Cardiac fibroblast (primary cell): ENCODE results near the gene CDH13.

ENCODE experiments used
- DNase-seq, 2 donors: peaks; one replicate each; pipeline versions ENCODE4 v3.0.0 to v3.0.0-alpha.2; 2010; ENCODE audit warnings: low read depth in 2 of 2
- H3K4me3 ChIP-seq, 2 donors: replicated peaks in 1 of 2; 1 replicate in 1 of 2; 2 replicates in 1 of 2; pipeline ENCODE4 v1.5.1; 2011; ENCODE audit warnings: low read depth in 2 of 2, low read length in 2 of 2, mild to moderate bottlenecking in 2 of 2, moderate library complexity in 1 of 2
- TF ChIP-seq, protein P1 (sequence below): IDR thresholded peaks from one replicate; pipeline ENCODE4 v1.5.1; 2011; ENCODE audit warnings: low read depth, mild to moderate bottlenecking, low read length, inconsistent platforms

Gene CDH13

DNA sequence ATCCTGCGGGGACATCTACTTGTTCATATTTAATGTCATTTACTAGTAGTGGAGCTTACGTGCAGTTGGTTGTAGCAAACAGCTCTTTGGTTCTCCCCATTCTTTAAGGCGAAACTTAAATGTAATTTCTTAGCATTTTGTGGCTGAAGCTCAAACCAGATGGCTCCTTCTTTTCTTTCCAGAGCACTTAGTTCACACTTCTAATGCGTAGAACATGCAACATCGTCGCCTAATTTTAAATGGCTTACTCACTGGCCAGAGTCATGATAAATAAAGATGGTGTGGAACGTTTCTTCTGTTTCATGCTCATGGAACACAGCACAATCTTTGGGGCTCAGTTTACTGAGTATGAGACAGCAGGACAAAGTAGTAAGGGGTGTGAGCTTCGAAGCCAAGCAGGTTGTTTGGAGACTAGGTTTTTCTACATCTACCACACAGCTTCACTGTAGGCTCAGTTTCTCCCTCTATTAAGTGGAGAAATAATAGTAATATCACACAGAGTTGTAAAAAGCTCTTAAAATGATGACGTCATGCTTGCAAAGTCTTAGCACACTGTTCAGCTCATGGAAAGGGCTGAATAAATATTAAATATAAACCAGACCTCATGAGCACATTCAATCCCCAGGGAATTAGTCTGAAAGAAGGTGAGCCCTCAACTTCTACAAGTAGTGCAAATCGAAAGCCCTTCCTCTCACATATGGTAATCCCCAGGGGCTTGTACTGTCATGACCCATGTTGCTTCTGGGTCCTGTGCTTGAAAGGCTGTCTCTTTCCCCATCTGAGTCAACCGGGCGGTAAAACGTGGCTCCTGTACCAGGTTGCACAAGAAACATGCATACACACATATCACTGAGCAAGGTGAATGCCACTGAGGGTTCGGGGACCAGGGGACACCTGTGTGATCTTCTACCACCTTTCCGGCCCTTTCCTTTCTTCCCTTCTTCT is 384.3 kb downstream of the CDH13 start:
- peak in 1 of 2 donors; percentile 12 for DNase-seq
- no peak overlapping the region for H3K4me3 ChIP-seq
- TF ChIP-seq, protein P1, sequence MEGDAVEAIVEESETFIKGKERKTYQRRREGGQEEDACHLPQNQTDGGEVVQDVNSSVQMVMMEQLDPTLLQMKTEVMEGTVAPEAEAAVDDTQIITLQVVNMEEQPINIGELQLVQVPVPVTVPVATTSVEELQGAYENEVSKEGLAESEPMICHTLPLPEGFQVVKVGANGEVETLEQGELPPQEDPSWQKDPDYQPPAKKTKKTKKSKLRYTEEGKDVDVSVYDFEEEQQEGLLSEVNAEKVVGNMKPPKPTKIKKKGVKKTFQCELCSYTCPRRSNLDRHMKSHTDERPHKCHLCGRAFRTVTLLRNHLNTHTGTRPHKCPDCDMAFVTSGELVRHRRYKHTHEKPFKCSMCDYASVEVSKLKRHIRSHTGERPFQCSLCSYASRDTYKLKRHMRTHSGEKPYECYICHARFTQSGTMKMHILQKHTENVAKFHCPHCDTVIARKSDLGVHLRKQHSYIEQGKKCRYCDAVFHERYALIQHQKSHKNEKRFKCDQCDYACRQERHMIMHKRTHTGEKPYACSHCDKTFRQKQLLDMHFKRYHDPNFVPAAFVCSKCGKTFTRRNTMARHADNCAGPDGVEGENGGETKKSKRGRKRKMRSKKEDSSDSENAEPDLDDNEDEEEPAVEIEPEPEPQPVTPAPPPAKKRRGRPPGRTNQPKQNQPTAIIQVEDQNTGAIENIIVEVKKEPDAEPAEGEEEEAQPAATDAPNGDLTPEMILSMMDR, result no peak

DNA sequence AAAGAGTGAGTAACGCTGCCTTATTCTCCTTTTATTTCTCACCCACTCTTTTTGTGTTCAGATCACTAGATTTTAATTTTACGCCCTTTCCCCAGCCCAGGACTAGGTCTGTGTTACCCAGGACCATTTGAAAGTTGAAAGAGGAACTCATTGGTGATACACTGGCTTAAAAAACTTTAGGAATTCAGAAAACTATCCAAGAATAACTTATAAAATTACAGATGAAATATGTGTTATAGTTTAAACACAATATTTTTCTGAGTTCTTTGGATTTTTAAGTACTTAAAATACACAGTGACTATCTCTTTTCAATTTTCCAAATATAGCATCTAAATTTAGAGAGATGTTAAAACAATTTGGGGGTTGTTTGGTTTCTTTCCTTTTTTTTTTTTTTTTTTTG is 385.2 kb downstream of the CDH13 start:
- H3K4me3 ChIP-seq, result no peak overlapping the region
- no peak for DNase-seq
- TF ChIP-seq, protein P1, result no peak

DNA sequence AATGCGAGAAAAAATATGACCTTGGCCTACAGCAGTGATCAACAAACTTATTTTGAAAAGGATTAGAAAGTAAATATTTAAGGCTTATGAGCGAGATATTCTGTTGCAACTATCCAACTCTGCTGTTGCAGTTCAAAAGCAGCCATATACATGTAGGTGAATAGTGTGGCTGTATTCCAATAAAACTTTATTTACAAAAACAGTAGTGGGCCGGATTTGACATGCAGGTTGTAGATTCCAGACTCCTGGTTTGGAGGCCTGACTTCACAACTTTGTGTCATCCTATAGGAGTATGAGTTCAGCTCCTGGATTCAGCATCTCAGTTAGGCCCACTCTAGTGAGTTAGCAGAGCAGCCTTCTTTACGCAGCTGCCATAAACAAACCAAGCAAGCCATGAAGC is 386.3 kb downstream of the CDH13 start:
- DNase-seq, result no peak
- H3K4me3 ChIP-seq, result no peak overlapping the region
- TF ChIP-seq, protein P1, result no peak

DNA sequence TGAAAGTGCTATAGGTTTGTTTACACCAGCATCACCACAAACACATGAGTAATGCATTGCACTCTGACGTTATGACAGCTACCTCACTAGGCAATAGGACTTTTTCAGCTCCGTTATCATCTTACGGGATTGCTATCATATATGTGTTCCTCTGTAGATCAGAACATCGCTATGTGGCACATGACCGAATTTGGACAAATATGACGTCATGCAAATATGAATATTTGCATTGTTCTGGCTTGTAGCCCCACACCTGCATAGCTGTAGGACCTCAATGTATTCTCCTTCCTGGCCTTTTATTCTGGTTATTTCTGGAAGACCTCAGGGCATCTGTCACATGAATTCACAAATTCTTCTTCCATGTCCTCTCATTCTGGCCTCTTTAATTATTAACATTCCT is 393.2 kb downstream of the CDH13 start:
- no peak overlapping the region for H3K4me3 ChIP-seq
- DNase-seq, result no peak
- TF ChIP-seq, protein P1, result no peak

DNA sequence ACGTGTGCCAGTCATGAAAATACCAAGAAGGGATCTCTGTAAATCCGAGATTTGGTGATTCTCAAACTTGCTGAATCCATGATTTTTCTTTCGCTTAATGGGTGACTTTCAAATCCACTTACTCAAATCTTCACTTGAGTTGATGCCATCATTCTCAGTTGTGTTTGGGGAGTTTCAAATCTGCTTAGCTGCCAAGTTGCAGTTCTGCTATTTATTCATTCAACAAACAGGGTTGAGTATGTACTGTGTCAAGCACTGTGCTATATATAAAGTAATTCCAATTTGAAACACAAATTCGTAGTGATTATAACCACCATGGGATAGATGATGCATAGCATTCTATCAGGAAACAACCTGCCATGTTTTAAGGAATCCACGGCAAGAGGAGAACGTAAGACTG is 394.3 kb downstream of the CDH13 start:
- H3K4me3 ChIP-seq, result no peak overlapping the region
- TF ChIP-seq, protein P1, result no peak
- no peak for DNase-seq

DNA sequence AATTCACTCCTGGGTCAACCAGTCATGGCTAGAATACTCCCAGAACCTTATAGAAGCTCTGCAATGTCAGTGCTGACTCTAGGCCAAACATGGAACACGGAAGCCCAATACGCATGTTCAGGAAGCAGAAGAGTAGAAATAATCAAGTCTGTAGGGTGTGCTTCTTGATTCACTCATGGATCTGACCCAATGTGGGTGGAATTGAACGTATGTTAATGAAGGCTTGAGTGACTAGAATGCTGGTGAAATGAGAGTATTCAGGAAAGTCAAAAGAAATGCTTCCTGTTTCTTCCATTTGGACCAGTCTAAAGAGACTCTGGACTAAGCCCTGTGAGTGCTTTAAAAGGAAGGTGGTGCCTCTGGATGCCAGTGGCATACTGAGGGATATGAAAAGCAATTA is 395.0 kb downstream of the CDH13 start:
- TF ChIP-seq, protein P1, result no peak
- H3K4me3 ChIP-seq, result no peak overlapping the region
- DNase-seq, result no peak
